Ramos (cell line): Measurements from ENCODE around the gene HTRA3.

Experiments used
- in situ Hi-C: fragments of 300-500 bp; cut with MboI; formaldehyde crosslinking; loops from one replicate; pipeline ENCODE4 v1.14.3; 2022; ENCODE audit warnings: low sequenced_read_pairs; ENCODE audit not compliant: unreplicated experiment

HTRA3 gene

GRCh38 chr4:8278421-8279287, 9.1 kb downstream of the HTRA3 start:
- in situ Hi-C loops, result no loop called here

- in situ Hi-C loops, result no loop called here
Measured at GRCh38 chr4:8279321-8280157, 10.0 kb downstream of the HTRA3 start.

- in situ Hi-C loops, result no loop called here
Measured at GRCh38 chr4:8280158-8280875, 10.8 kb downstream of the HTRA3 start.

- in situ Hi-C loops, result no loop called here
Measured at GRCh38 chr4:8280876-8281440, 11.4 kb downstream of the HTRA3 start.

- in situ Hi-C loops, result no loop called here
Measured at GRCh38 chr4:8281519-8282133, 12.1 kb downstream of the HTRA3 start.

GRCh38 chr4:8282134-8282641, 12.6 kb downstream of the HTRA3 start:
- in situ Hi-C loops, result no loop called here

- in situ Hi-C loops, result no loop called here
Measured at GRCh38 chr4:8282742-8283141, 13.2 kb downstream of the HTRA3 start.

GRCh38 chr4:8283161-8283560, 13.6 kb downstream of the HTRA3 start:
- in situ Hi-C loops, result no loop called here

- in situ Hi-C loops, result no loop called here
Measured at GRCh38 chr4:8283631-8284121, 14.1 kb downstream of the HTRA3 start.

GRCh38 chr4:8284391-8284790, 14.8 kb downstream of the HTRA3 start:
- in situ Hi-C loops, result no loop called here

GRCh38 chr4:8285143-8285975, 15.8 kb downstream of the HTRA3 start:
- in situ Hi-C loops, result no loop called here

- in situ Hi-C loops, result no loop called here
Measured at GRCh38 chr4:8285976-8286718, 16.6 kb downstream of the HTRA3 start.

- in situ Hi-C loops, result no loop called here
Measured at GRCh38 chr4:8286719-8287342, 17.3 kb downstream of the HTRA3 start.

- in situ Hi-C loops, result no loop called here
Measured at GRCh38 chr4:8287343-8288280, 18.1 kb downstream of the HTRA3 start.

- in situ Hi-C loops, result no loop called here
Measured at GRCh38 chr4:8289151-8289750, 19.7 kb downstream of the HTRA3 start.
